ENCODE data around the gene YWHAG.

DNA sequence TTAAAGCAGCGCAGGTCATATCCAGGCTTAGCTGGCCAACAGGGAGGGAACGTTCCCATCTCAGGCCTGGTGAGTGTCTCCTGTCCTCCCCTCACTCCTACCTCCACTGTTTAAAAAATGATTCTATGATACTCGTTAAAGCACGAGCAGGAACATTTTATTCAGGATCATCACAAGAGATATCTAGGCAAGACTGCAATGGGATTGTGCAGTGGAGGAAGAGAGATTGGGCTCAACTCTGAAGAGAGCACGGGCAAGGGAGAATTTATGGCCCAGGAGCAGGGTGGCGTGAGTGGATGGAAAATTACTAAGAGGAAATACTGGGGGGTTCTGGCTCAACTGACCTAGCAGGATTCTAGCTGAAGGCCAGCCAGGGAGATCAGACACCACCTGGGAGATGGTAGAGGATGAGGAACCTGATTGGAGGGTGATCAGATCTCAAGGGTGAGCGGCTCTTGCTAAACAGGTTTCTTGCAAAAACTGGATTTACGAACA lies 65.3 kb downstream of the YWHAG start:
- TF ChIP-seq, protein P1, sequence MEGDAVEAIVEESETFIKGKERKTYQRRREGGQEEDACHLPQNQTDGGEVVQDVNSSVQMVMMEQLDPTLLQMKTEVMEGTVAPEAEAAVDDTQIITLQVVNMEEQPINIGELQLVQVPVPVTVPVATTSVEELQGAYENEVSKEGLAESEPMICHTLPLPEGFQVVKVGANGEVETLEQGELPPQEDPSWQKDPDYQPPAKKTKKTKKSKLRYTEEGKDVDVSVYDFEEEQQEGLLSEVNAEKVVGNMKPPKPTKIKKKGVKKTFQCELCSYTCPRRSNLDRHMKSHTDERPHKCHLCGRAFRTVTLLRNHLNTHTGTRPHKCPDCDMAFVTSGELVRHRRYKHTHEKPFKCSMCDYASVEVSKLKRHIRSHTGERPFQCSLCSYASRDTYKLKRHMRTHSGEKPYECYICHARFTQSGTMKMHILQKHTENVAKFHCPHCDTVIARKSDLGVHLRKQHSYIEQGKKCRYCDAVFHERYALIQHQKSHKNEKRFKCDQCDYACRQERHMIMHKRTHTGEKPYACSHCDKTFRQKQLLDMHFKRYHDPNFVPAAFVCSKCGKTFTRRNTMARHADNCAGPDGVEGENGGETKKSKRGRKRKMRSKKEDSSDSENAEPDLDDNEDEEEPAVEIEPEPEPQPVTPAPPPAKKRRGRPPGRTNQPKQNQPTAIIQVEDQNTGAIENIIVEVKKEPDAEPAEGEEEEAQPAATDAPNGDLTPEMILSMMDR (IDR thresholded peaks at IDR 0.05): no peak
- no peak for TF ChIP-seq POLR2A (IDR thresholded peaks at IDR 0.05)

Measured in heart left ventricle (tissue), 13 donors.